ENCODE results near the gene TRIM52.

TRIM52 gene

DNA sequence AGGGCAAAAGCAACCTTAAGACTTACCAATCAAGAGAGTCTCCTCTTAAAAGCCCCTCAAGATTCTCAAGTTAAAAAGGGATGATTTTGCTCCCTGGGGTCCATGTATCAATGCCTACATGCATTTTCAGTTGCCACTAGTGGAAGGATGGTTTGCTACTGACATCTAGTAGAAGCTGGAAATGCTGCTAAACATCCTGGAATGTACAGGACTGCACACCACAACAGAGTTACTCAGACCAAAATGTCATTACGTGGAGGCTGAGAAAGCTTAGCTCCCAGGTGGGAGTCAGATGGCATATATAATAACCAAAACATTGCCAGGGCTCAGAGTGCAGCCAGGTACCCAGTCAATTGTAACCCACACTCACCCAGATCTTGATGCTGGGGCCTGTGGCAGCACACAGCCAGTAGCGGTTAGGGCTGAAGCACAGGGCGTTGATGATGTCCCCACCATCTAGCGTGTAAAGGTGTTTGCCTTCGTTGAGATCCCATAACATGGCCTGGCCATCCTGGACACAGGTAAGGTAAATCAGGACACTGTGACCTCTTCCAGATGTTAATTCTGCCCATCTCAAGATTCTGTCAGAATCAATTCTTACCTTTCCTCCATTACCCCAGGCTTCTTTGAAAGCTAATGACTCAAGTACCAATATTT, 23.1 kb downstream of the TRIM52 start:
- Histone ChIP-seq H2AFZ (ENCODE audit: low read length) (no peak overlapping the region), H3K79me2 (ENCODE audit: insufficient read depth, low read length) (peaks cover 16% of the 10 kb centered on the region), H3K4me3 (ENCODE audit: low read depth, low read length, poor library complexity, severe bottlenecking) (no peak overlapping the region), H3K9ac (ENCODE audit: low read length) (no peak overlapping the region), H3K4me1 (ENCODE audit: insufficient read depth, low read length, severe bottlenecking) (peaks cover 32% of the 10 kb centered on the region), H3K9me2 (ENCODE audit: low read depth, low read length) (no peaks in the 10 kb centered on the region), H3F3A (ENCODE audit: insufficient read depth, low read length) (peaks cover 26% of the 10 kb centered on the region), H3K4me2 (ENCODE audit: low read length) (no peak overlapping the region), H3K27ac (ENCODE audit: low read depth, low read length, poor library complexity, severe bottlenecking) (no peak overlapping the region), H4K20me1 (ENCODE audit: insufficient read depth, low read length) (no peaks in the 10 kb centered on the region), H3K9me3 (ENCODE audit: low read length) (no peaks in the 10 kb centered on the region), H3K27me3 (ENCODE audit: insufficient read depth, low read length) (no peaks in the 10 kb centered on the region), H3K36me3 (ENCODE audit: insufficient read depth, low read length) (peaks cover 94% of the 10 kb centered on the region)
- TF ChIP-seq EZH2 (IDR thresholded peaks at IDR 0.05; ENCODE audit: borderline replicate concordance, low read length) = no peak
- TF ChIP-seq, protein P1, sequence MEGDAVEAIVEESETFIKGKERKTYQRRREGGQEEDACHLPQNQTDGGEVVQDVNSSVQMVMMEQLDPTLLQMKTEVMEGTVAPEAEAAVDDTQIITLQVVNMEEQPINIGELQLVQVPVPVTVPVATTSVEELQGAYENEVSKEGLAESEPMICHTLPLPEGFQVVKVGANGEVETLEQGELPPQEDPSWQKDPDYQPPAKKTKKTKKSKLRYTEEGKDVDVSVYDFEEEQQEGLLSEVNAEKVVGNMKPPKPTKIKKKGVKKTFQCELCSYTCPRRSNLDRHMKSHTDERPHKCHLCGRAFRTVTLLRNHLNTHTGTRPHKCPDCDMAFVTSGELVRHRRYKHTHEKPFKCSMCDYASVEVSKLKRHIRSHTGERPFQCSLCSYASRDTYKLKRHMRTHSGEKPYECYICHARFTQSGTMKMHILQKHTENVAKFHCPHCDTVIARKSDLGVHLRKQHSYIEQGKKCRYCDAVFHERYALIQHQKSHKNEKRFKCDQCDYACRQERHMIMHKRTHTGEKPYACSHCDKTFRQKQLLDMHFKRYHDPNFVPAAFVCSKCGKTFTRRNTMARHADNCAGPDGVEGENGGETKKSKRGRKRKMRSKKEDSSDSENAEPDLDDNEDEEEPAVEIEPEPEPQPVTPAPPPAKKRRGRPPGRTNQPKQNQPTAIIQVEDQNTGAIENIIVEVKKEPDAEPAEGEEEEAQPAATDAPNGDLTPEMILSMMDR (IDR thresholded peaks at IDR 0.05; ENCODE audit: low read length) = no peak

DNA sequence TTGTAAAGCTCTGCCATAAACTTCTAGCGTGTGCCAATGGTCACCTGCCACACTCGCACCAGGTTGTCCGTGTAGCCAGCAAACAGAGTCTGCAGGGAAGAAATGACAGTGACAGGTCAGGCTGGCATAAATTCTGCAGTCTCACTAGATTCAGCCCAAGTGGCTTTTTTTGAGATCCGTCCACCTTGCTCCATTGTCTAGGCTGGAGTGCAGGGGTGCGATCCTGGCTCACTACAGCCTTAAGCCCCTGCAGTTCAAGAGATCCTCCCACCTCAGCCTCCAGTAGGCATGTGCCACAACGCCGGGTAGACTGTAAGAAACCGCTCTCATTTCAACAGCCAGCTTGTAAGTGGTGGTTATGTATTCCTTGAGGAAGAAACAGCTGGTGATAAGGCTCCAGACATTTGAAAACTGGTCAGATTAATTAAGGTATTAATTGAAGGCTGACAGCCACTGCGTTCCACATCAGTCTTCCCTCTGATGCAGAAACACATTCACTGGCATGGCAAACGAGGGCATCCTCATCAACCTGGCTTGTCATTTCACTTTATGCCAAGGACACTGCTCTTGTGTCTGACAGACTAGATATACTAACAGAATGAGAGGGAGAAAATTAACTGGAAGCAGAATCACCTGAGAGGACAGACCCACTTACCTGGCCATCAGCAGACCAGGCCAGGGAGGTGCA, 23.8 kb downstream of the TRIM52 start:
- Histone ChIP-seq H2AFZ (ENCODE audit: low read length) (no peak overlapping the region), H3K36me3 (ENCODE audit: insufficient read depth, low read length) (peaks cover 93% of the 10 kb centered on the region), H4K20me1 (ENCODE audit: insufficient read depth, low read length) (no peaks in the 10 kb centered on the region), H3K79me2 (ENCODE audit: insufficient read depth, low read length) (peaks cover 8% of the 10 kb centered on the region), H3K4me1 (ENCODE audit: insufficient read depth, low read length, severe bottlenecking) (peaks cover 27% of the 10 kb centered on the region), H3K27me3 (ENCODE audit: insufficient read depth, low read length) (no peaks in the 10 kb centered on the region), H3K4me3 (ENCODE audit: low read depth, low read length, poor library complexity, severe bottlenecking) (no peak overlapping the region), H3F3A (ENCODE audit: insufficient read depth, low read length) (peaks cover 28% of the 10 kb centered on the region), H3K9me2 (ENCODE audit: low read depth, low read length) (no peaks in the 10 kb centered on the region), H3K9ac (ENCODE audit: low read length) (no peak overlapping the region), H3K27ac (ENCODE audit: low read depth, low read length, poor library complexity, severe bottlenecking) (no peak overlapping the region), H3K4me2 (ENCODE audit: low read length) (no peak overlapping the region), H3K9me3 (ENCODE audit: low read length) (no peaks in the 10 kb centered on the region)
- TF ChIP-seq, protein P1 (IDR thresholded peaks at IDR 0.05; ENCODE audit: low read length) = no peak
- no peak for TF ChIP-seq EZH2 (IDR thresholded peaks at IDR 0.05; ENCODE audit: borderline replicate concordance, low read length)

DNA sequence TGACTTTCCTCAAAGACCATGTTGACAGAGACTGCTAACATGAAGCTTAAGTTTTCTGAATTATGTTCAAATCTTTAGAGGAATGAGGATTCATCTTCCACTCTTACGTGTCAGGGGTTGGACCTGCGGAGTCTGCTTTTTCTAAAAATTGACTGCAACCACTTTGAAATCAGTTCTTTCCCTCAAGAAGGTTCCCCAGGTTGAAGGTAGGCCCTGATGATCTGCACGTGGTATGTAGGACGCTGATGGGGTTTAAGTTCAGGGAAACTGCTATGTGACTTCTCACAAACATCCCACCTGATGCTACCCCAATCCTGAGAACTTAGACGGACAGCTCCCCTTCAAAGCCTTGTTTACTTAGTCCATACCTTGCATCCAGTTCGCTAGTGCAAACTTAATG, 24.5 kb downstream of the TRIM52 start:
- H3K27ac ChIP-seq (ENCODE audit: low read depth, low read length, poor library complexity, severe bottlenecking) = no peak overlapping the region
- TF ChIP-seq, protein P1 (IDR thresholded peaks at IDR 0.05; ENCODE audit: low read length) = no peak
- TF ChIP-seq EZH2 (IDR thresholded peaks at IDR 0.05; ENCODE audit: borderline replicate concordance, low read length) = no peak
- H3K9me2 ChIP-seq (ENCODE audit: low read depth, low read length) = no peaks in the 10 kb centered on the region
- no peak overlapping the region for H3K9ac ChIP-seq (ENCODE audit: low read length)
- no peaks in the 10 kb centered on the region for H4K20me1 ChIP-seq (ENCODE audit: insufficient read depth, low read length)
- no peaks in the 10 kb centered on the region for H3K27me3 ChIP-seq (ENCODE audit: insufficient read depth, low read length)
- H3K4me2 ChIP-seq (ENCODE audit: low read length) = no peak overlapping the region
- peaks cover 21% of the 10 kb centered on the region for H3K4me1 ChIP-seq (ENCODE audit: insufficient read depth, low read length, severe bottlenecking)
- H3K36me3 ChIP-seq (ENCODE audit: insufficient read depth, low read length) = peaks cover 93% of the 10 kb centered on the region
- H3K9me3 ChIP-seq (ENCODE audit: low read length) = no peaks in the 10 kb centered on the region
- H3K79me2 ChIP-seq (ENCODE audit: insufficient read depth, low read length) = peaks cover 2% of the 10 kb centered on the region
- peaks cover 28% of the 10 kb centered on the region for H3F3A ChIP-seq (ENCODE audit: insufficient read depth, low read length)
- no peak overlapping the region for H3K4me3 ChIP-seq (ENCODE audit: low read depth, low read length, poor library complexity, severe bottlenecking)
- H2AFZ ChIP-seq (ENCODE audit: low read length) = no peak overlapping the region

All from OCI-LY1 (cell line).